OCI-M2 (cell line): ENCODE measurements around the gene CFHR1.
"Not testable (repeated sequence)": the region's sequence is repeated elsewhere in the genome, so short reads cannot be mapped to it uniquely, and the experiment has no call there.

Source experiments
- DNase-seq: peaks from one replicate; lab custom pipeline; 2025; ENCODE audit not compliant: unreplicated experiment; lab: John Stamatoyannopoulos, UW

CFHR1 gene

DNA sequence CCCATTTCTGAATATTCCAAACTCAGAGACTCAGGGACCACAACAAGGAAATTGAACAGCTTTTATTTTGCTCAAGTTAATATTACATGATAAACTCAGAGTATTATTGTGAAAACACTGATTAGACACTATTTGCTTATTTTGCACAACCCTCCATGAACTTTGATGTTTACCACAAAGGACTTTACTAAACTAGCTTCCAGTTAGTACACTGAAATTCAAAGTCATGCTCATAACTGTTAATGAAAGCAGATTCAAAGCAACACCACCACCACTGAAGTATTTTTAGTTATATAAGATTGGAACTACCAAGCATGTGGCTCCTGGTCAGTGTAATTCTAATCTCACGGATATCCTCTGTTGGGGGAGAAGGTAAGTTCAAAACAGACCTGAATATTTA is at the start of gene CFHR1:
Gene CFHR1, plus strand, starts transcription at position 201 of the 400 bp plus-strand sequence. Its CDS starts 114 bp downstream, at position 315.
- not testable (repeated sequence) for DNase-seq

DNA sequence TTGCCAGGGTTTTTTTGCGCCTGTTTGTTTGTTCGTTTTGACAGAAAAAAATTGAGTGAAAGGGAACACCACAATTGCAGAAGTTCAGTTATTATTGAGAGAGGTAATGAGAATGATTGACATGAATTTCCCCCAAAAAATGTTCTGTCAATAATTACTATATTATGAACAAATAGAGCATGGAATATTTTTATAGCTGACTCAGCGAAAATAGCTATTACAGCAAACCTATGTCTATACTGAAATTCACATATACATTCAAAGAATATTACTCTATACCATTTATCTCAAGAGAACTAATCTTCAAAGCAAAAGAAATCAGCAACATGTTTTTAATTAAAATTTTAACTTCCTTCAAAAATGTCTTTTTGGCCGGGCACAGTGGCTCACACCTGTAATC is 49.7 kb upstream of the CFHR1 start:
- not testable (repeated sequence) for DNase-seq

DNA sequence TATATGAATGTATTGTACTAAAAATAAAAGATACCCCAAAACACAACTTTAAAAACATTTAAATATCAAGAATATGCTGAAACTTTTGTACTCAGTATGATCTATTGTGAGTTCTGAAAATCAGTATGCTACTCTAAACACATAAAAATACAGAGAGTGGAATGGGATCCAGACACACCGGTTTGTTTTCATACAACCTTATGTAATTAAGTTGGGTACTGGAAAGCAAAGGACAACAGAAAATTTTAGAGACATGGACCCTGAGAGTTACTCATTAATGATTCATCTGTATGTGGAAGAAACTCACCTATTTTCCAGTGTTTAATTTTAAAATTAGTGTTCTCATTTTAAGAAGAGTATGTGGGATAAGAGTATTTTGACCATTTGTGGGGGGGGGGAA is 45.8 kb upstream of the CFHR1 start:
- no peak for DNase-seq

DNA sequence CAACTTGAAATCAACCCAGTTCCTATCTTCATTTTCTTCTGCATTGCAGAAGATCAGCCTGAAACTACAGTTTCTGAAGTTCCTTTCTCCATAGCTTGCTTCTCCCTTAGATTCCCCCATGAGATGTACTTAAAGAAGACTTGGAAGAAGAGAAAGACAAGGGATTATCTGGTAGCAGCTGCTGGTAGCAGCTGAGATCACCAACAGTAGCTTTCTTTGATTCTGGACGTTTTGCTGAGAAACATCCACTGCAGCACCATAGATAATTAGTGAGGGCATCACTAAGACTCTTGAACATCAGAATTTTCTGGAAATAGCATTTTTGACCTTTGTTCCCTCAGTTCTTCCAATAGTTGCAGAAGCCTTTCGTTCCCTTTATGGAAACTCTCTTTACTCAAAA is 45.4 kb upstream of the CFHR1 start:
- no peak for DNase-seq

DNA sequence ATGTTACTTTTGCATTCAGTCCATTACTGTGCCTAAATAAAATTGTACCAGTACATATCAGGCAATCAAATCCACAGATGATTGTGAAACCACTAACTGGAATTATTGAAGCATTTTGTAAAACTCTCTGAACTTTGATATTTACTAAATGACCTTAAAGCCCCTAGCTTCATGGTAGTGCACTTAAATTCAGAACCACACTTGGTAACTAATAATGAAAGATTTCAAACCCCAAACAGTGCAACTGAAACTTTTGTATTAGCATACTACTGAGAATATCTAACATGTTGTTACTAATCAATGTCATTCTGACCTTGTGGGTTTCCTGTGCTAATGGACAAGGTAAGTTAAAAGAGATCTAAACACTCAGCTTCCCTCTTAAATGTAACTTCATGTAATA is 44.9 kb upstream of the CFHR1 start, which contains the start of gene CFHR3:
Gene CFHR3, plus strand, starts transcription at position 238 of the 400 bp plus-strand sequence. Its CDS starts 47 bp downstream, at position 285.
- no peak for DNase-seq

DNA sequence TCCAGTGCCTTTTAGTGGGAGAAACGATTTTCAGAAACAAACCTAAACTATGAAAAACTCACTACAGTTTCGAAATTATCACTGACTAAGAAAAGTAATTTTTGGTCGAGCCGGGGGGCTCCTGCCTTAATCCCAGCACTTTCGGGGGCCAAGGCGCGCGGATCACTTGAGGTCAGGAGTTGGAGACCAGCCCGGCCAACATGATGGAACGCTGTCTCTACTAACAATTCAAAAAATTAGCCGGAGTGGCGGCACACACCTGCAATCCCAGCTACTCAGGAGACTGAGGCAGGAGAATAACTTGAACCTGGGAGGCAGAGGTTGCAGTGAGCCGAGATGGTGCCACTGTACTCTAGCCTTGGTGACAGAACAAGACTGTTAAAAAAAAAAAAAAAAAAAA is 41.9 kb upstream of the CFHR1 start:
- DNase-seq, result no peak

DNA sequence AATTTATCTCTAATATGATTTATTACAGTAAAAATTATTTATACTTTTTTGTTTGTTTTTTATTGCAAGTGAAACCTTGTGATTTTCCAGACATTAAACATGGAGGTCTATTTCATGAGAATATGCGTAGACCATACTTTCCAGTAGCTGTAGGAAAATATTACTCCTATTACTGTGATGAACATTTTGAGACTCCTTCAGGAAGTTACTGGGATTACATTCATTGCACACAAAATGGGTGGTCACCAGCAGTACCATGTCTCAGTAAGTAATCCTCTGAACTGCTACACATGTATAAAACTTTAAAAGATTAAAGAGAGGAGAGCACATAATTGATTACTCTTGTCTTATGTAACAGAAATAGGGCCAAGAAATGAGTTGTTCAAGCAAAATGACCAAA is 40.4 kb upstream of the CFHR1 start:
- no peak for DNase-seq

DNA sequence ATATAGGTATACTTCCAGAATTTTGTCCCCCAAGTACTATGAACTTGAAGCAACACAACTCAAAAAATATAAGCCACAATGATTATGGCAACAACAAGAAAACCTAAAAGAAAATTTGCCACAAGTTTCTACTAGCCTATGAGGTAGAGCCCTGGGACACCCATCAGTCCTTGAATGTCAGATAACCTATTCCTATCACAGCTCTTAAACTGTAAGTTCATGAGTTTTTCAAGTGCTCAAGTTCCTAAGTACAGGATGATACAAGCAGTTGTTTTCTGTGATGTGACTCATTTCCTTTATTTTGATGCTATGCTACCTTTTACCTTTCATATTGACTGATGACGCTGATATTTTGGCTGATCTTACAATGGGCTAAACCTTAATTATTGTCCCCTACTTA is 28.3 kb upstream of the CFHR1 start:
- DNase-seq, result not testable (repeated sequence)

DNA sequence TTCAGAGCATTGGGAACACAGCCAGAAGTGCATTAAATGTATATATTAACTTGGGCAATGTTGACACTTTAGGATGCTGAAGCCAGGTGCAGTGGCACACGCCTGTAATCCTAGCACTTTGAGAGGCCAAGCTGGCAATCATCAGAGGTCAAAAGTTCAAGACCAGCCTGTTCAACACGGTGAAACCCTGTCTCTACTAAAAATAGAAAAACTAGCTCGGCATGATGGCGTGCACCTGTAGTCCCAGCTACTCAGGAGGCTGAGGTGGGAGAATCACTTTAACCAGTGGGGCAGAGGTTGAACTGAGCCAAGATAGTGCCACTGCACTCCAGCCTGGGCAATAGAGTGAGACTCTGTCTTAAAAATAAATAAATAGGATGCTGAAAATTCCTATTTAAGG is 25.4 kb upstream of the CFHR1 start:
- DNase-seq, result not testable (repeated sequence)

DNA sequence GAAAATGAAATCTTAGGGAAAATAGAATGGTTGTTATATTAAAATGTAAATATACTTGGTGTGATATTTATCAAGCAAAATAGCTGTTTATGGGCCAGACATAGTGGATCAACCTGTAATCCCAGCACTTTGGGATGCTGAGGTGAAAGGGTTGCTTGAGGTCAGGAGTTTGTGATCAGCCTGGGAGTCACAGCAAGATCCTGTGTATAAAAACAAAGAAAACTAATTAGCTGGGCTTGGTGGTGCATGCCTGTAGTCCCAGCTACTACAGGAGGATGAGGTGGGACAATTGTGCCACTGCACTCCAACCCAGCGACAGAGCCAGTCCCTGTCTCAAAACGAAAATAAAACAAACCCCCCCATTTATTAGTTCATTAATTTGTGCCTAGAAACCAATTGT is 21.6 kb upstream of the CFHR1 start:
- DNase-seq, result no peak

DNA sequence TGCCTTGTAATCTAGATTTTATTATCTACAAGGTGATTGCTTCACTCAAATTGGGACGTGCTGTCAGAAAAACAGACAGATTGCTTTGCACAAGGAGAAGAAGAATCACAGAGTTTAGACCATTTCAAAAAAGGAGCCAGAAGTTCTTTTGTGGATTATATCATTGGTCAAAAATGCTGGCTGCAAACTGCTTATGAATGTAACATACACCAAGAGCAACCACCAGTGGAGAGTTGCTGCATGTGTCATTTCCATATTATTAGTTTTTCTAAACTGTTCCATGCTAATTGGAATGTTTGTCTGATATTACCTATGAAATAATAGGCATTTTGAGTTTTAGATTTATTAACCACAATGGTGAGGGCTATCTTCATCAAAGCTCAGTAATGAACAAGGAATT is 17.6 kb upstream of the CFHR1 start:
- not testable (repeated sequence) for DNase-seq

DNA sequence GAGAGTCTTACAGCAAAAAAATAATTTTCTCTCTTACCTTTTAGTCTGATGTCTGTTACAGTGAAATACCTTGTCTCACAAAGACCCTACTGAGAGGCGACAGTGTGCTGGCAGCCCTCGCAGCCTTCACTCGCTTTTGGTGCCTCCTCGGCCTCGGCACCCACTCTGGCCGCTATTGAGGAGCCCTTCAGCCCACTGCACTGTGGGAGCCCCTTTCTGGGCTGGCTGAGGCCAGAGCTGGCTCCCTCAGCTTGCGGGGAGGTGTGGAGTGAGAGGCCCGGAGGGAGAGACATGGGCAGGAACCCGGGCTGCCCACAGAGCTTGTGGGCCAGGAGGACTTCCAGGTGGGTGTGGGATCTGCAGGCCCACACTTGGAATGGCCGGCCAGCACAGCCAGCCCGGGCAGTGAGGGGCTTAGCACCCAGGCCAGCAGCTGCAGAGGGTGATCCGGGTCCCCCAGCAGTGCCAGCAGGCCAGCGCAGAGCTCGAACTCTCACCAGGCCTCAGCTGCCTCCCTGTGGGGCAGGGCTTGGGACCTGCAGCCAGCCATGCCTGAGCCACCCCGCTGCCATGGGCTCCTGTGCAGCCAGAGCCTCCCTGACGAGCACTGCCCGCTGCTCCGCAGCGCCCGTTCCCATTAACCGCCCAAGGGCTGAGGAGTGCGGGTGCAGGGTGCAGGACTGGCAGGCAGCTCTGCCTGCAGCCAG is 10.8 kb upstream of the CFHR1 start:
- no peak for DNase-seq

DNA sequence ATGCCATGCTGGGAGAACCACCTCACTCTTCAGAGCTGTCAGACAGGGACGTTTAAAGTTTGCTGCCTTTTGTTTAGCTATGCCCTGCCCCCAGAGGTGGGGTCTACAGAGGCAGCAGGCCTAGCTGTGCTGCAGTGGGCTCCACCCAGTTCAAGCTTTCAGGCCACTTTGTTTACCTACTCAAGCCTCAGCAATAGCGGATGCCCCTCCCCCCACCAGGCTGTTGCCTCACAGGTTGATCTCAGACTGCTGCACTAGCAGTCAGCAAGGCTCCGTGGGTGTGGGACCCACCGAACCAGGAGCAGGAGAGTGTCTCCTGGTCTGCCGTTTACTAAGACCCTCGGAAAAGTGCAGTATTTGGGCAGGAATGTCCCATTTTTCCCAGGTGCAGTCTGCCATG is 2.1 kb upstream of the CFHR1 start:
- DNase-seq, result not testable (repeated sequence)

DNA sequence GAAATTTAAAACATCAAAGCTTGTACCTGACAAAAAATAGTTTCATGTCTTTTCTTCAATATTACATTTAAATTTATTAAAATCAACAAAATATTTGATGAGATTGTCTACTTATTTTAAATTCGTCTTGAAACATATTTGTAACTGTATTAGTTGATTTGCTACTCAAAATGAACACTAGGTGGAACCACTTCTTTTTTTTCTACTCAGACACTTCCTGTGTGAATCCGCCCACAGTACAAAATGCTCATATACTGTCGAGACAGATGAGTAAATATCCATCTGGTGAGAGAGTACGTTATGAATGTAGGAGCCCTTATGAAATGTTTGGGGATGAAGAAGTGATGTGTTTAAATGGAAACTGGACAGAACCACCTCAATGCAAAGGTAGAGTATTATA is 8.3 kb downstream of the CFHR1 start:
- DNase-seq, result not testable (repeated sequence)

DNA sequence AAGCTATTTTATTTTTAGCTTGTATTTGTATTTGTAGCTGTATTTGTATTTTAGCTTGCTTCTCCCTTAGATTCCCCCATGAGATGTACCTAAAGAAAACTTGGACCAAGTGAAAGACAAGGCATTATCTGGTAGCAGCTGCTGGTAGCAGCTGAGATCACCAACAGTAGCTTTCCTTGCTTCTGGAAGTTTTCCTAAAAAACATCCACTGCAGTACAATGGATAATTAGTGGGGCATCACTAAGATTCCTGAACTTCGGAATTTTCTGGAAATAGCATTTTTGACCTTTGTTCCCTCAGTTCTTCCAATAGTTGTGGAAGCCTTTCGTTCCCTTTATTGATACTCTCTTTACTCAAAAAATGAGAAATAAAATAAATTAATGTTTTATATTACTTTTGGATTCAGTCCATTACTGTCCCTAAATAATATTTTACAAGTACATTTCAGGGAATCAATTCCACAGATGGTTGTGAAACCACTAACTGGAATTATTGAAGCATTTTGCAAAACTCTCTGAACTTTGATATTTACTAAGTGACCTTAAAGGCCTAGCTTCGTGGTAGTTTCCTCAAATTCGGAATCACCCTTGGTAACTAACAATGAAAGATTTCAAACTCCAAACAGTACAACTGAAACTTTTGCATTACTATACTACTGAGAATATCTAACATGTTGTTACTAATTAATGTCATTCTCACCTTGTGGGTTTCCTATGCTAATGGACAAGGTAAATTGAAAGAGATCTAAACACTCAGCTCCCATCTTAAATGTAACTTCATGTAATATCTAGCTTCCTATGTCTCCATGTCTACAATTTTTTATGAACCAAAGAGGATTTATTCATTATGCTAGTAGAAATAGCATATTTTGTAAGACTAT is 30.3 kb downstream of the CFHR1 start:
- not testable (repeated sequence) for DNase-seq

DNA sequence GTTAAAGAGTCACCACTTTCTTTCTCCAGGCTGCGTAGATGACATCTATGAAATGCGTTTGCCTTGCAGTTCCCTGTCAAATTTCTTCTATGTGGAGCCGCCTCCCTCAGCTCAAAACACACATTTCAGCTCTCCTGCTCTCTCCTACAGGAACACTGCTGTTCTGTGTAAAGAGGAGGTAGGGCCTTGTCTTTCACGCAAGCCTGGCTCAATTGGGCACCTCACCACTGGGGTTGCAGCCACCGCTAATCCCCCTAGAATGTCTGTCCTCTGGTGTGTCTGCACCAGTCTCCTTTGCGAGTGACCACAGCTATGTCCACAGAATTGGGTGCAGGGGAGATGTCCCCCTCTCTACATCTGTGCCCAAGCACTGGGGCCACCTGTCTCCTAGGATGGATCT is 36.5 kb downstream of the CFHR1 start:
- no peak for DNase-seq

DNA sequence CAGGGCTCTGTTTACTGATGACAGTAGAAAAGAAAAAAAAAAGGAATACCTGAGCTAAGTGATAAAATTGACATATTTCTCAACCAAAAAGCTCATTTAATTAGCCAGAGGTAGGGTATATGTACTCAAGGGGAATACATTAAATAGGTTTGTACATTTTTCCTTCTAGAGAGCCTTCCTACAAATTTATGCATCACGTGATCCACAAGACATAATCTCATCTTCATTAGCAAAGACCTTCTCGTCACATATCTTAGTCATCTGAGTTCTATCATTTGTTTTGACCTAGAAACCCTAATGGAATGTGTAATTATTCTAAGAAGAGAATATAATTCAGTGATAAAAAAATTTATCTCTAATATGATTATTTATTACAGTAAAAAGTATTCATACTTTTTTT is 37.7 kb downstream of the CFHR1 start:
- no peak for DNase-seq

DNA sequence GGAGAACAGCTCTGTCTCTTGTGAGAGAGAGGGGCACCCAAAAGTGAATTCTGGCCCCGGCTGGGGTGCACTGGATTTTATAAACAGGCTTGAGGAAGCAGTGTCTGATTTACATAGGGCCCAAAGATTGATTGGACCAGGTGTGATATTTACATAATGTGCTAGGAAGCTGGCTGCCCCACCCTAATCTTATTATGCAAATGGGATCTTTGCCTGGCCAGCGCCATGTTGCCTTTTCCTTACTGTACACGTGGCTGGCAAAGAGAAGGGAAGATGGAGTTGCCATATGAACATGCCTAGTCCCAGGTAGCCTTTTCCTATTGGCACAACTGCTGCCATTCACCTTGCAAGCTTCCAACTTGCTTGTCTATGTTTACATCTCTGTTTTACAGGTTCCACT is 39.3 kb downstream of the CFHR1 start:
- DNase-seq, result no peak

DNA sequence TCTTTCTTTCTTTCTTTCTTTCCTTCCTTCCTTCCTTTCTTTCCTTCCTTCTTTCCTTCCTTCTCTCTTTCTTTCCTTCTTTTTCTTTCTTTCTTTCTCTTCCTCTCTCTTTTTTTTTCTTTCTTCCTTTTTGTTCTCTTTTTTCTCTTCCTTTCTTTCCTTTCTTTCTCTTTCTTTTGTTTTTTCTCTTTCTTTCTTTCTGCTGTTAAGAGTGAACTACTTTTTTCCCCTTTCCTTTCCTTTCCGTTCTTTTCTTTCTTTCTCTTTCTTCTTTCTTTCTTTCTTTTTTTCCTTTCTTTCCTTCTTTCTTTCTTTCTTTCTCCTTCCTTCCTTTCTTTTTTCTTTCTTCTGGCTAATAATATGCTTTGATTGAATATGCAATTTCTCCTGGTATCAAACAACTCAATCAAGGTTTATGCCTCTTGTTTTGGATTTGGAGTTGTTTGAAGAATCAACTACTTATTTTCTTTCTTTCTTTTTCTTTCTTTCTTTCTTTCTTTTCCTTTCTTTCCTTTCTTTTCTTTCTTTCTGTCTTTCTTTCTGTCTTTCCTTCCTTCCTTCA is 40.9 kb downstream of the CFHR1 start:
- no peak for DNase-seq

DNA sequence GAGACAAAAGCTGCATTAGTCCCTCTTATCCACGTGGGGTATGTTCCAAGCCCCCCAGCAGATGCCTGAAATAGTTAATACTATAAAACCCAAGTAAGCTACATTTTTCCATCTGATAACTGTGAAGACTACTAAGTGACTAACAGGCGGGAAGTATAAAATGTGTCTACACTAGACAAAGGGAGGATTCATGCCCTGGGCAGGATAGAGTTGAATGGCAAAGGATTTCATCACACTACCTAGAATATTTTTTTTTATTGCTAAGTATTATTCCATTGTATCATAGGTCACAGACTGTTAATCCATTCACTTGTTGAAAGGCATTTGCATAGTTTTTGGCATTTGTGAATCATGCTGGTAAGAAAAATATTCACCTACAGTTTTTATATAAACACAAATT is 41.9 kb downstream of the CFHR1 start:
- no peak for DNase-seq

DNA sequence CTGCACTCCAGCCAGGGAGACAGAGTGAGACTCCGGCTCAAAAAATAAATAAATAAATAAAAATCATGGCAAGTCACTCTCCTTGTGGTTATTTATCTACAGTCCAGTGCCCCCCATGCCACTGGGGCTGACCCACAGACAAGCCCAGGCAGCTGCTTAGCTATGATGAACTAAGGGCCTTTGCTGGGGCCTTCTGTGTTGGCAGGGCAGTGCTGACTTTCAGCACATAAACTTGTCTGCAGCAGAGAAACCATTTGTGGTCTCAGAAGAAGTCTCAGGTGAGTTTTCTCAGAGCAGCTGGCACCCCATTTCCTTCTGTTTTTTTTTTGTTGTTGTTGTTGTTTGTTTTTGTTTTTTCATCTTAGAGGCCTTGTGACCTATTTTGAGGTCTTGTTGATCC is 47.4 kb downstream of the CFHR1 start:
- DNase-seq, result no peak

DNA sequence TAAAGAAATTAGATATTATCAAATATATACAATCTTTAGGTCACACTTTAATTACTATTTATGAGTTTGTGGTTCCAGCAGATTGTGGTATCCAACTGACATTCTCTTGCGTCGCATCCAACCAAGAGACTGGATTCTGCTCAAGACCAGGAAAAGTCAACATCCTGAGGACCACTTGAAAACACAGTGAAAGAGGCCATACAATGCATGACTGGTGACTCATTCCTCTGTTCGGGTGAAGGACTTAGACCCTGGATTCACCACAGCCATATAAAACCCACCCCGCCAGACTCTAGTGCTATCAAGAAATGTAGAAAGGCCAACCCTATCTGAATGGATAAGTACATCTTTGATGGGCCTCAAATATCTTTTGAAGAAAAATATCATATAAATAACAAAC is 53.9 kb downstream of the CFHR1 start:
- DNase-seq, result no peak
